MV-4-11 (cell line): Measurements from ENCODE around the gene MEIOC.

ENCODE experiments used
- DNase-seq: peaks from one replicate; lab custom pipeline; 2025; lab: John Stamatoyannopoulos, UW

MEIOC gene

GRCh38 chr17:44708401-44709263, 52.4 kb downstream of the MEIOC start, which contains the start of gene DBF4B:
Gene DBF4B (plus strand): TSS chr17:44708665. CDS start chr17:44708821, 156 bp downstream.
- peak; percentile 87 for DNase-seq

GRCh38 chr17:44719444-44719843, 63.2 kb downstream of the MEIOC start:
- DNase-seq, result no peak

GRCh38 chr17:44722254-44722653, 66.0 kb downstream of the MEIOC start:
- DNase-seq, result no peak
